ENCODE measurements around the gene TCF4.

The TCF4 gene

DNA sequence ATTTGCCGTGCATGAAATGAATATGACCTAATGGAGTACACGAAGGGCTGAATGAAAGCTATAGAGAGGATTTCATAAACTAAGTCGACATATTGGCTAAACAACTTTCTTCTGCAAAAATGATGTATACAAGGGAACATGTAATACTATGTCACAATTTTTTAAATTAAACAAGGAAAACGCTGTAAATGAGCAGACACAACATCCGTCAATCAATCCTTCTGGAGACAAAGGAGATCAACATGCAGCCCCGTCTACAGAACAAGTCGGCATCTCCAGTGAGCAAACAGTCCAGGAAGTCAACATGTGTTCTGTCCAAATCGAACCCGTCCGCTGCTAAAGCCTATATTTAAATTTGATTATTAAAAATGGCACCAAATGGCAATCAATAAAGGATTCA, 180.8 kb downstream of the TCF4 start:
- no peak for DNase-seq (ENCODE audit: low read depth)

DNA sequence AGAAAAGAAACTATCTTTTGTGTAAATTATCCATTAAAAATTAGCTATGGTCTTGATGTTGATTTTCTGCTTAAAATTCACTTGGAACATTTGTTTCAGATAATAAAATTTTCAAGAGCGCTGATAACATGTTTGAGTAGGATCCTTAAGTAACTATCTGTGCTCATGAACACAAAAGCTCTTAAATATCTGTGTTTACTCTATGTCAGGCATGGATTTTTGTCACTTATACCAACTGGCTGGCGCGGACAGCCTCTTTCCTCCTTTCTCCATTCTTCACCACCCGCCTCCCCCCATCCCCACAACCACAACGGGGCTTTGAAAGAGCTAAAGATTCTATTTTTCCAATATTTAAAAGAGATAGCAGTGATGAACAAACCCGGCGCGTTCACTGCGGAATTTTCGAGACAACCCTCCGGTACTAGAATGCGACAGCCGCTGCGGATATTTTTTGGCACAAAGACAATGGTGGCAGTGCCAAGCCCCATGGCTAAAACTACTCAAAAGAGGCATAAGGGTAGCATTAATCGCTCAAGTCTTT, 181.5 kb downstream of the TCF4 start:
- no peak for DNase-seq (ENCODE audit: low read depth)

GRCh38 chr18:55405893-55406406, 182.0 kb downstream of the TCF4 start:
- DNase-seq (ENCODE audit: low read depth) = no peak

DNA sequence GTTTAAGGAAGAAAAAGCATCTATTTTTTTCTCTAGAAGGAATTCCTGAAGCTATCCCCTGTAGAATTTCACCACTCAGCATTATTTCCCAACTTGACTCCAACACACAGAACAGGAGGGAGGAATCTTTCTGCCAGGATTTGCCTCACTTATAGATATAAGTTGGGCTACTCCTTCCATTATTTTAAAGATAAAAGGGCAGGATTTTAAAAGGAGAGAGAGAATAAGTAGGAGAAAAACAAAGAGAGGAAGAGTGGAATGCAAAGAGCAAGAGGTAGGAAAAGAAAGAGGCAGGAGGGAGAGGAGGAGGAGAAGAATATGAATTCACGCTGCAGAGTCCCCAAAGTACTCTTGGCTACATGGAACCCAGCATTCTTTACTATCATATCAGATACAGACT, 182.5 kb downstream of the TCF4 start:
- no peak for DNase-seq (ENCODE audit: low read depth)

GRCh38 chr18:55404832-55405465, 183.0 kb downstream of the TCF4 start:
- no peak for DNase-seq (ENCODE audit: low read depth)

DNA sequence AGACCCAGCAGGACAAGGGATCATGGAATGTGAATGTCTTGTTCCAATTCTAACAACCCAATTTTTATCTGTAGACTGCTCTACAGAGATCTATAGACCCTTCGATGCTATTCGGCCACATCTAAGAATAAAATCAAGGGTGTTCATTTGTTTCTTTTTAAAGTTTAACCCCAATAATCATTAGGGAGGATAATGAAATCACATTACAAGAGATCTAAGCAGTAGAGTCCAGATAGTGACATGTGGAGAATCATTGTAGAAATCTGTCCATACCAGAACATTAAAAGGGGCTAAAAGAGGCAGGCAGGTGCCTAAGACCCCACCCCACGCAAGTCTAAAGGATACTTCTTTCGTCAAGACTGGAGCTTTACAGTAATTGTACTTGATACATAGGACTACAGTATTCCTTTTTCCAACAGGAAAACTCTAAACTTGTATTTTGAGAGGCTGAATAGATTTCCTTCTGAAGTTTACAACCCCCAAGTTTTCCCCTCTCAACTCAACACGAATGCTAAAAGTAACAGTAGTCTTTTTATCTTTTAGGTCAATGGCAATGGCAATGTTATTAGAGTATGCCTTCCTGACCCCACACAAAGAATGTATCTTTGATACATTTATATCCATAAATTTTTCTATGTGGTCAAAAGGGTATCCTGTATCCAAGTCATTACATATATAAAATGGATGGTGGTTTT, 183.7 kb downstream of the TCF4 start:
- DNase-seq (ENCODE audit: low read depth) = no peak

- no peak for DNase-seq (ENCODE audit: low read depth)
These were observed 184.5 kb downstream of the TCF4 start for GRCh38 chr18:55403421-55403949.

DNA sequence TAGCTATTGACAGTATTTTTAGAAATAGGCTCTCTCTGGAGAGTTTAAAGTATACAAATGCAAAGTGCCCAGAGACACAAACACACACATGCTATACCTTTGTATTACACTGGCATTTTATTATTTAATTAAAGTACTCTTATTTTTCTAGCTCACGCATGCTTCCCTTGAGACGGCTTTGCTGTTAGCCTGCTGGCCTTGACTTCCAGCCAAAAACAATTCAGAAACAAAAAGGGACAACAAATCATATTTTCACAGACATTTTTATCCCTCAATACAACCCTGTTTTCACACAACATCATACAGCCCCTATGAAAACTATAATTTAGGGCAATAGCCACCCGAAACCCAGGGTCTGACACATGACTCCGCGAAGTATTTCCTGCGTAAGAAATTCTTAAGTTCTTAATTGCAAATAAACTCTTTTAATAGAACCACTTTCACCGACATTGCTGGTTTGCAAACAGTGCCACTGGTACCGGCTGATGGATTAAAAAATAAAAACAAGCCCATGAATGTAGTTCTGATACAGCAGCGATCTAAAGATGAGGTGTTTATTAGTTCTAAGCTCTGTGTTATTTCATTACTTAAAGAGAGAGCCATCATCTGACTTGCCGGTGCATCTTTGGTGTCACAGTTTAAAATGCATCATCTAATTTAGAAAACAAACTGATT, 185.1 kb downstream of the TCF4 start:
- DNase-seq (ENCODE audit: low read depth) = no peak

GRCh38 chr18:55401638-55402191, 186.3 kb downstream of the TCF4 start:
- DNase-seq (ENCODE audit: low read depth) = no peak

GRCh38 chr18:55400590-55401541, 187.1 kb downstream of the TCF4 start:
- no peak for DNase-seq (ENCODE audit: low read depth)

GRCh38 chr18:55400081-55400480, 187.9 kb downstream of the TCF4 start:
- no peak for DNase-seq (ENCODE audit: low read depth)

- DNase-seq (ENCODE audit: low read depth) = no peak
These were observed 189.1 kb downstream of the TCF4 start for GRCh38 chr18:55398858-55399257.

GRCh38 chr18:55396979-55397378, 191.0 kb downstream of the TCF4 start:
- no peak for DNase-seq (ENCODE audit: low read depth)

DNA sequence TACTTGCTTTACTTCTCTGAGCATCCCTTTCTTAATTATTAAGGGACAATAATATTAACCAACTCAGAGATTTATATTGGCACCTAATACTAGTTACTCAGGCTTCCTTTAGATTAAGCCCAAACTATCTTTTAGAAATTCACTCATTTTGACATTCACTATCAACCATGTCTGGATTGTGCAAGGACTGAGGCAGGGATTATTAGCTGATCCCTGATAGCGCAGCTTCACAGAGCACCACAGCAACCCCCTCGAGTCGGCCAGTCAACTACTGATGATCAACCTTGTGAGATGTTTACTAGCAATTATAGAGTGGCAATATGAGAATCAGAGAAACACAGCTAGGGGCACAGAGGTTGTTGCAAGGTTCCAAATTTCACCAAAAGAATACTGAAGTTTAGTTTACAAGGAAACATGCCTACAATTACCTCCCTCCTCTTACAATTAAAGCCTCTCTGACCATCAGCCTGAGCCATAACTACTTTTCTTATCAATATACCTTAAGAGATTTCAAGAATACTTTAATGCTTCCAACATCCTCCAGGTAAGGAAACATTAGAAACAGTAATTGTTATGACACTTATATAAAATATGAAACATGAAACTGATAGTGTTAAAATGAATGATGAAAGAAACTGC, 191.6 kb downstream of the TCF4 start:
- DNase-seq (ENCODE audit: low read depth) = no peak

- DNase-seq (ENCODE audit: low read depth) = no peak
These were observed 192.2 kb downstream of the TCF4 start for GRCh38 chr18:55395799-55396198.

- no peak for DNase-seq (ENCODE audit: low read depth)
These were observed 197.1 kb downstream of the TCF4 start for GRCh38 chr18:55390898-55391297.

DNA sequence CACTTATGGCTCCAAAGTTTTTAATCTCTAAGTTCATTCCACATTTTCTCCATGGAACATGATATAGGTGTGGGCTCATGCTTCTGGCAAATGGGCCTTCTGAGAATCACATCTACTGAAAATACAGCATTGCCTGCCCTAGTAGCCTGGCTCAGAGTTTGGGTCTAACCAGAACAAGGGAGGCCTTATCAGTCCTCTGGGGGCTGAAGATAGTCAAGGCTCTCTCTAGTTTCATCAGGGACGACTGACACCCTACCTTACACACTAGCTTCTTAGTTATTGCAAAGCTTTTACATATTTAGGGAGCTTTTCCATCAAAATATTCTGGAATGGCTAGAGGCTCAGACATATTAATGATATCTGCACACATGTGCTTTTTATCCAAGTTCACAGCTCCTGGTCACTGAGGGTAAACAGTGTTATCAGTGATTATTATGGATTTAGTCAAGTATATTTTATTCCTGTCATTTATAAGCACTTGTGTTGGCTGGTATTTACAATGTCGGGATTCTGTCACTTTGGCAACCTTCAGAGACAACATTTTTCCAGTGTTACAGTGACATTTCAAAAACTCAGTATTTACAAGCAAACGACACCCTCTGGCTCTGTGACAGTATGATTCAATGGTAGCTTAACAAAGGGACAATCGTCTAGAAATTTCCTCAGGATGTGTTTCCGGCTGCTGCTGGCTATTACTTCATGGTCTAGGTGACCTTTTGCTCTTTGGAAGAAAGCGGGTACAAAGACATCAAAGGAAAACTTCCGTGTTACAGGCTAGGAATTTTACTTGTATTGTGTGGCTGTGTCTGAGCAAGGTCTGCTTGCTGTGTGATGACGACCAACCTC, 200.6 kb downstream of the TCF4 start:
- no peak for DNase-seq (ENCODE audit: low read depth)

GRCh38 chr18:55386545-55386944, 201.4 kb downstream of the TCF4 start:
- DNase-seq (ENCODE audit: low read depth) = no peak

- DNase-seq (ENCODE audit: low read depth) = no peak
These were observed 202.2 kb downstream of the TCF4 start for GRCh38 chr18:55385770-55386169.
